Lower lobe of right lung (tissue), 2 donors: ENCODE measurements around the gene GRID1. TPM values are rescaled to one million over a fixed set of nuclear protein-coding genes. Genes with fewer than 3 reads are reported as not detected.

ENCODE experiments used
- ATAC-seq, 2 donors: fragments of 200-7000 bp; cut with Tn5 transposase; one replicate each; pipeline ENCODE4 v1.9.1; 2020 to 2022; ENCODE audit warnings: mild to moderate bottlenecking in 2 of 2, moderate library complexity in 2 of 2
- DNase-seq: peaks from one replicate; pipeline ENCODE4 v3.0.0-alpha.2; 2020
- H3K27ac ChIP-seq: fragments of 200-600 bp; one replicate; pipeline ENCODE4 v1.8.0; 2022
- H3K27me3 ChIP-seq: fragments of 200-600 bp; one replicate; pipeline ENCODE4 v1.8.0; 2022; ENCODE audit warnings: low read depth
- H3K36me3 ChIP-seq: fragments of 200-600 bp; one replicate; pipeline ENCODE4 v1.8.0; 2022; ENCODE audit warnings: mild to moderate bottlenecking
- H3K4me1 ChIP-seq: fragments of 200-600 bp; one replicate; pipeline ENCODE4 v1.8.0; 2022
- H3K4me3 ChIP-seq: fragments of 200-600 bp; one replicate; pipeline ENCODE4 v1.8.0; 2022; ENCODE audit warnings: mild to moderate bottlenecking
- H3K9me3 ChIP-seq: fragments of 200-600 bp; one replicate; pipeline ENCODE4 v1.8.0; 2022
- CTCF ChIP-seq: fragments of 200-600 bp; IDR thresholded peaks from one replicate; pipeline ENCODE4 v1.8.0; 2022; ENCODE audit warnings: antibody characterized with exemption, mild to moderate bottlenecking
- intact Hi-C: fragments of 100-400 bp; cut with DNase I; formaldehyde crosslinking; loops from one replicate; pipeline ENCODE4 v1.11.0; 2022
- total RNA-seq: library from RNA; stranded (reverse); fragmentation: NEBNext Ultra II Directional; extraction: Animal tissue kit (Norgen Biotek cat#: 25700); gene quantifications from one replicate; pipeline ENCODE4 v1.2.1, GENCODE V29; 2021
- donor health status: DM: no; HTN: yes; CAD: no; lungs with severe emphysema.

GRID1 gene
- total RNA-seq, 1 donor from 2014 or later = 2.5 TPM

DNA sequence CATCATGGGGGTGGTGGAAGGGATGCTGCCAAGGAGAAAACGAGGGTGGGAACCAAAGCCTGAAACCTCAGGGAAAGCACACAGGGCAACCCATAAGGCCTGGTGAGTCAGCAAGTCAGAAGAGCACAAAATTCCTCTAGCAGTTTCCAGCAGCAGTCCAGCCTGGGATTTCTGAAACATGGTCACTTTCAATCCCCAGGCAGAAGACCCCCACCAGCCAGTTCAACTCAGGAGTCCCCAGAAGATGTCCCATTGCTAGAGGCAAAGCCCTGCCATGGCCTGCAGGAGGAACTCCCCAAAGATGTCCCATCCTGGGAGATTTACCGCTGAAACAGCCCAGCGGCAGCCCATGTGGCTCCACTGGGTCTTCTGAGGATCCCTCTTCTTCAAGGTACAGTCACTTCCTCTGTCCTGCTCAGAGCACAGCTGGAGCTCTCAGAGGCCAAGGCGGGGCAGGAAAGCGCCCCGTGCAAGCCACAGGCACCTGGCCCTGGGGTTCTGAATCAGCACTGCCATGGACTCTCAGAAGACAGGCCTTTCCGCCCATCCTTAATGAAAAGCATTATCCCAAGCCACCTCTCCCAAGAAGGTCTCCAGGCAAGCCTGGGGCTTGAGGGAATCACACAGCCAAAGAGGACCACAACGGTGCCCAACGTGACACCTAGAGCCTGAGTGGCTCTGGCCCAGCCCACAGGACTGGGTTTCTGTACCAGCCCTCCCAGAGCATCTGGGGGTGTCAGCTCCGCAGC, 196.9 kb downstream of the GRID1 start:
- Histone ChIP-seq H3K36me3 (no peaks in the 10 kb centered on the region), H3K27me3 (peaks cover 3% of the 10 kb centered on the region), H3K9me3 (no peaks in the 10 kb centered on the region), H3K27ac (no peak overlapping the region), H3K4me3 (no peak overlapping the region), H3K4me1 (no peaks in the 10 kb centered on the region)
- ATAC-seq (no peak), DNase-seq (no peak)
- intact Hi-C loops = no loop called here
- TF ChIP-seq CTCF = no peak

GRCh38 chr10:86169066-86169465, 197.5 kb downstream of the GRID1 start:
- no peaks in the 10 kb centered on the region for H3K36me3 ChIP-seq
- no peaks in the 10 kb centered on the region for H3K4me1 ChIP-seq
- no peak for TF ChIP-seq CTCF
- no peak overlapping the region for H3K27ac ChIP-seq
- no peak overlapping the region for H3K4me3 ChIP-seq
- intact Hi-C loops = no loop called here
- DNase-seq = no peak
- no peaks in the 10 kb centered on the region for H3K9me3 ChIP-seq
- ATAC-seq = no peak
- peaks cover 3% of the 10 kb centered on the region for H3K27me3 ChIP-seq

- no peak overlapping the region for H3K27ac ChIP-seq
Measured at GRCh38 chr10:86168256-86168655, 198.3 kb downstream of the GRID1 start.

GRCh38 chr10:86167762-86168128, 198.8 kb downstream of the GRID1 start:
- intact Hi-C loops = no loop called here
- ATAC-seq (no peak), DNase-seq (no peak)
- H3K9me3 ChIP-seq = no peaks in the 10 kb centered on the region
- no peak overlapping the region for H3K4me3 ChIP-seq
- H3K27ac ChIP-seq = no peak overlapping the region
- H3K4me1 ChIP-seq = no peaks in the 10 kb centered on the region
- no peaks in the 10 kb centered on the region for H3K36me3 ChIP-seq
- H3K27me3 ChIP-seq = no peaks in the 10 kb centered on the region
- no peak for TF ChIP-seq CTCF

More at GRCh38 chr10:86168256-86168655, 198.3 kb downstream of the GRID1 start:
- intact Hi-C loops = no loop called here
- ATAC-seq (no peak), DNase-seq (no peak)
- Histone ChIP-seq H3K9me3 (no peaks in the 10 kb centered on the region), H3K4me1 (no peaks in the 10 kb centered on the region), H3K4me3 (no peak overlapping the region), H3K27me3 (peaks cover 3% of the 10 kb centered on the region), H3K36me3 (no peaks in the 10 kb centered on the region)
- no peak for TF ChIP-seq CTCF

DNA sequence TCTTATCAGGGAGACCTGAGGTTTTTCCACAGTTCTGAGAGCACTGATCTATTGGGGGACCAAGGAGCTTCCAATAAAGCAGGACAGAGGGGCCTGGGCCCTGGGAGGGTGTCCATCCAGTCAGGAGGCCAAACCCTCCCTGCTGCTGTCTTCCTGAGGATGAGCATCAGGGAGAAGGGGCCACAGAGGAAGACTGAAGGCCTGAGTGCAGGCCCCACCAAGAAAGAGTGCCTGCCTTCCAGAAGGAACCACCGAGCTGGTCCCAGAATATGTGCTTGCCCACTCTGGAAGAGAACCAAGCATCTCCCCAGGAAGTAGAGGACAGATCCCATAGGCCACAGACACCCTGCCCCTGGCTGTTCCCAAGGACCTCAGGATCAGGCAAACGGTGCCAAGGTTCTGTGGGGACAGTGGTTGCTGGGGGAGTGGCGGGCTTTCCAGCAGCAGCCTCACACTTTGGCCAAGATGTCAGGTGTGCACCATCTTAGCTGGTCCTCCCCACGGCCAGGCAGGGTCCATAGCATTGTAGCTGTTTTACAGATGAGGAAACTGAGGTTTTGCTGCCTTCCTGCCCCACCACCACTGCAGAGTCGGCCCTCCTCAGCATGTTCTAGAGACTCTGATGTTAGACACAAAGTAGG, 199.4 kb downstream of the GRID1 start:
- Histone ChIP-seq H3K27me3 (no peaks in the 10 kb centered on the region), H3K4me1 (no peaks in the 10 kb centered on the region), H3K27ac (no peak overlapping the region), H3K9me3 (no peaks in the 10 kb centered on the region), H3K4me3 (no peak overlapping the region), H3K36me3 (no peaks in the 10 kb centered on the region)
- no peak for ATAC-seq
- DNase-seq = no peak
- intact Hi-C loops = no loop called here
- no peak for TF ChIP-seq CTCF
